LNCAP (cell line): ENCODE measurements around the gene CYP27B1.

ENCODE experiments used
- CTCF ChIP-seq: fragments of 450-650 bp; IDR thresholded peaks from 2 replicates; pipeline ENCODE4 v1.5.1; 2017; ENCODE audit warnings: mild to moderate bottlenecking

CYP27B1 gene

GRCh38 chr12:57766464-57767304 lies at the start of gene CYP27B1:
Gene CYP27B1 (minus strand): TSS chr12:57767078. CDS start chr12:57767041, 37 bp downstream.
- TF ChIP-seq CTCF, result no peak

GRCh38 chr12:57816001-57816854 lies 49.4 kb upstream of the CYP27B1 start:
- TF ChIP-seq CTCF, result no peak

- TF ChIP-seq CTCF, result no peak
These were observed 48.5 kb upstream of the CYP27B1 start for GRCh38 chr12:57815177-57816000.

GRCh38 chr12:57813971-57814772 lies 47.3 kb upstream of the CYP27B1 start:
- no peak for TF ChIP-seq CTCF

GRCh38 chr12:57813111-57813970 lies 46.5 kb upstream of the CYP27B1 start:
- no peak for TF ChIP-seq CTCF

- TF ChIP-seq CTCF, result no peak
These were observed 44.3 kb upstream of the CYP27B1 start for GRCh38 chr12:57811028-57811755.
